ENCODE data around the gene ASF1A.

The ASF1A gene

GRCh38 chr6:118881440-118882313 is 12.3 kb upstream of the ASF1A start:
- DNase-seq (ENCODE audit: low read depth in 1 of 2, low spot score in 1 of 2), result no peak

- DNase-seq (ENCODE audit: low read depth in 1 of 2, low spot score in 1 of 2), result no peak
Measured at GRCh38 chr6:118882314-118882905, 11.5 kb upstream of the ASF1A start.

DNA sequence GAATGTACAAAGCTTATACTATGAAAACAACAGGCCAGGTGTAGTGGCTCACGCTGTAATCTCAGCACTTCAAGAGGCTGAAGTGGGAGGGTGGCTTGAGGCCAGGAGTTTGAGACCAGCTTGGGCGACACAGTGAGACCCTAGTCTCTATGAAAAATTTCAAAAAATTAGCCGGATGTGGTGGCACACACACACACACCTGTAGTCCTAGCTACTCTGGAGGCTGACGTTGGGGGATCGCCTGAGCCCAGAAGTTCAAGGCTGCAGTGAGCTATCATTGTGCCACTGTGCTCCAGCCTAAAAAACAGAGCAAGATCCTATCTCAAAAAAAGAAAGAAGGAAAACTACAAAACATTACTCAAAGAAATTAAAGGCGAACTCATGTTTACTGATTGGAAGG is 7.3 kb upstream of the ASF1A start:
- DNase-seq (ENCODE audit: low read depth in 1 of 2, low spot score in 1 of 2), result no peak

DNA sequence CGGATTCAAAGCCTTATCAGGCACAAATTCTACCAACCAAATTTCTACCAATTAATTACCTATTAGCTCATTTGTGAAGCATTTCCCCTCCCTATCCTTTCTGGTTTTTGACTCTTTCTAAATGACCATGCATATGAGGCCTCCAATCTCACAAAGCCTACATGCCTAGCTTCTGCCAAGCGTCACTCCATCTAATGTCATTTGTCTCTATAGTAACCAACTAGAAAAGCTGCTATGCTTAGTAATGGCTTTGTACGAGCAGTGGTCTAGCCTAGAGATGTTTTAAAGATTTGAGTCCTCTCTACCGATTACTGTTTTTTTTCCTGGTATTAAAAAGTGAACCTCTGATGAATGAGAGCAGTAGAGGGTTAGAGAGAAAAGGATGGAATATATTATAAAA is 4.8 kb upstream of the ASF1A start:
- DNase-seq (ENCODE audit: low read depth in 1 of 2, low spot score in 1 of 2), result no peak

GRCh38 chr6:118890997-118891790 is 2.8 kb upstream of the ASF1A start:
- DNase-seq (ENCODE audit: low read depth in 1 of 2, low spot score in 1 of 2), result no peak

DNA sequence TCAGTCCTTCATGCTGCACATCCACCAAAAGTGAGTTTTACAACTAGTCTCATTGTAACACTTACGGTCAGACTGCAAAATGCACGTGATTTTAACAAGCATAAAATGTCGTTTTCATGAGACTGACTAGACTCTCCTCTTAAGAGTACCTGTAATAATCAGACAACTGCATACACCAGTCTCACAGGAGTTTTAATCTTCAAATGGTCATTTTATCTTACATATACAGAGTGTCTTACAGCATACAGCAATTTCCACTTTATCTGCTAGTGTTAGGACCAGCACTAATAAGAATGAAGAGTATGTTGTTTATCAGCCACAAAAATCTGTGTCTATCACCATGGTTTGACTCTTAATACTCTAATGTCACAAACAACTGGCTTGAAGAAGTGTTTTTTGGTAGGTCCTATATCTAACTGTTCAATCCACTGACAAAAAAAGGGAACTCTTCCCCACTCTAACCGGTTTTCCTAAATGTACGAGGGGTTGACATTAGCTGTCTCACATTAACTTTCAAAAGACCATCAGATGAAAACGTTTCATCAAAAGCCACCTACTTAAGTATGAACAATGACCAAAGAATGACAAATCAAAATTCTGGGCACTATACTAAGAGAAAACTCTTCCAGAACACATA is 1.5 kb upstream of the ASF1A start:
- DNase-seq (ENCODE audit: low read depth in 1 of 2, low spot score in 1 of 2), result no peak

DNA sequence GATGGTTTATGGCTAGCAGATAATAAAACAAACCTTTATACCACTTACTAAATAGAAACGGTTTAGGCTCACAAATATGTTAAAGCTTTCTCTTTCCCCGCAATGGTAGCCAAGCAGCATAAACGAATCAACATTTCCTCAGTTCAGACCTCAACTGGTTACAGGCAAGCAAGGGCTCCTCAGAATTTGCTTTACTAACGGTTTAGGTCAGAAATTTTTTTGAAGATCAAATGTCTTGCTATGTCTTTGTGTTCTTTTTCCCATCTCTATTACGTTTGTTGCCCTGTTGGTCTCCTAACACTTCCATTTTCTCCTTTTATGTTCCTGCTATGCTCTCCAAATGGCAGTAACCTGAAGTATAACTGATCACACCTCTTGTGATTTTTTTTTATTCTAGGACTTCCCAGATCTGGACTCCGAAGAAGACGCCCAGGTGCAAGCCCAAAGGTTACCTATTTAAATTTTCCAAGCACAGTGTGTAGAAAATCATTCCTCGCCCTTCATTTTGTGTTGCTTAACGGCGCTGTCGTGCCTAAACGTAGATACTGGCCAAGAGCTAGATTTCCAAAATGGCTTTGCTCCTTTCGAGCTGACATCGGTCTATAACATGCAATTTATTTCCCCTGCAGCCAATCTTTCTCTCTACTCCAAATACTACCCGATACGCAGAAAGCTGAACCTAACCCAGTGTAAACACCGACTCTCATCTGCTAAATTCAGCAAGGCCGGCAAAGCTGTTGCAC is 717 bp upstream of the ASF1A start:
- DNase-seq (ENCODE audit: low read depth in 1 of 2, low spot score in 1 of 2), result peak in 1 of 2 donors; percentile 32

GRCh38 chr6:118894425-118895260 is 691 bp downstream of the ASF1A start:
- peak; percentile 26 to 46 for DNase-seq (ENCODE audit: low read depth in 1 of 2, low spot score in 1 of 2)

GRCh38 chr6:118895261-118895560 is 1.3 kb downstream of the ASF1A start:
- no peak for DNase-seq (ENCODE audit: low read depth in 1 of 2, low spot score in 1 of 2)

DNA sequence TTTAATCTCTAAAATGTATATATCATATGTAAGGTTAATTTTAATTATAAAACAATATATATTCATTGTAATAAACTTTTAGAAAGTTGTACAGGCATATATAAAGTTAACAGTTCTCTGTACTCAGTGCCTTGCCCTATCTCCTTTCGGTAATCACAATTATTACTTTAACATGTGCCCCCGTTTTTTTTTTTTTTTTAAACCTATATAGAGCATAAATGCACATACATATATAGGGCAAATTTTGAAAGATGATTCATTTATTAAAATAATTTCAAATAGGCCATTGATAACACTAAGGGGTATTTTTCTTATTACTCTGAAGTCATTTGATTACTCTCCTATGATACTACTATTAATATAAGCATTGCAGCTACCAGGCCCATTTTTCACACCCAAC is 1.9 kb downstream of the ASF1A start:
- DNase-seq (ENCODE audit: low read depth in 1 of 2, low spot score in 1 of 2), result no peak

- no peak for DNase-seq (ENCODE audit: low read depth in 1 of 2, low spot score in 1 of 2)
Measured at GRCh38 chr6:118896339-118897136, 2.6 kb downstream of the ASF1A start.

- no peak for DNase-seq (ENCODE audit: low read depth in 1 of 2, low spot score in 1 of 2)
Measured at GRCh38 chr6:118897386-118897785, 3.4 kb downstream of the ASF1A start.

GRCh38 chr6:118899948-118900347 is 6.0 kb downstream of the ASF1A start:
- DNase-seq (ENCODE audit: low read depth in 1 of 2, low spot score in 1 of 2), result peak in 1 of 2 donors; percentile 25

- DNase-seq (ENCODE audit: low read depth in 1 of 2, low spot score in 1 of 2), result no peak
Measured at GRCh38 chr6:118902726-118903125, 8.8 kb downstream of the ASF1A start.

- no peak for DNase-seq (ENCODE audit: low read depth in 1 of 2, low spot score in 1 of 2)
Measured at GRCh38 chr6:118903138-118903537, 9.2 kb downstream of the ASF1A start.

GRCh38 chr6:118903691-118904090 is 9.7 kb downstream of the ASF1A start:
- DNase-seq (ENCODE audit: low read depth in 1 of 2, low spot score in 1 of 2), result no peak

DNA sequence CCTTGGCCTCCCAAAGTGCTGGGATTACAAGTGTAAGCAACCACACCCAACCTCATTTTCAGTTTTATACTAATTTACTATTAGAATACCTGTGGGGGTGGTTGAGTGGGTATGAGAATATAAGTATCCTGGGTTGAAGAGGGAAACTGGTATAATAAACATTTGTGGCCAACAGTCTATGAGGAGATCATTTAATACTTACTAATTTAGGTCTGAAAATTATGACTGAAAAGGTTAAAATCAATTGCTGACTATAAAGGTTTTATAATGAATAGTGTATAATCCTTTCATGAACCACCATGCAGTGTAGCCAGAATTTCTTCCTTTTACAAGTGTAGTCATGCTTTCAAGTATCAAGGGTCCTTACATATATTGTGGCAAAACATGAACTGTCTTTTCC is 11.1 kb downstream of the ASF1A start:
- no peak for DNase-seq (ENCODE audit: low read depth in 1 of 2, low spot score in 1 of 2)

GRCh38 chr6:118905851-118906250 is 11.9 kb downstream of the ASF1A start:
- no peak for DNase-seq (ENCODE audit: low read depth in 1 of 2, low spot score in 1 of 2)

DNA sequence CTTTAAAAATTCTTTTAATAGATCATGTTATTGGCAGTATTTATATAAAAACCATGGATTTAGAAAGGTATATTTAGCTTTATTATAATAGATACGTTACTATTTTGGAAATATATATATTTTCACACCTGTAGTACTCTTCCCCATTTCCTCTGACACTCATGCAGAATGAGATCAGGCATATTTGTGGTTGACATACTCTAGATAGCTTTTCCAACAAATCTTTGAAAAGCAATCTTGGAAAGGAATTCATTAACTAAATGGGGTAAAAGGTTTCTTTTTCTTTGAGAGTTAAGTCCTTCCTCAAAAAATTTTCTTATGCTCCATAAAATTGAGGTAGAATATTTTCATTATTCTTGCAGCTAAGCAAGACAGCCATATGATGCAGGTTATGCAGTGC is 14.5 kb downstream of the ASF1A start:
- no peak for DNase-seq (ENCODE audit: low read depth in 1 of 2, low spot score in 1 of 2)

Data from activated CD4-positive, alpha-beta T cell treated with anti-CD3 and anti-CD28 coated beads, Interleukin-2, amount 50 U/mL, for 24 hours (primary cell).